Measurements from ENCODE around the gene TEAD4. TPM values are rescaled to one million over a fixed set of nuclear protein-coding genes. Genes with fewer than 3 reads are reported as not detected.

Gene TEAD4
- total and polyA plus RNA-seq, 10 donors = 5.1 to 24.2 (median 17.4) TPM

DNA sequence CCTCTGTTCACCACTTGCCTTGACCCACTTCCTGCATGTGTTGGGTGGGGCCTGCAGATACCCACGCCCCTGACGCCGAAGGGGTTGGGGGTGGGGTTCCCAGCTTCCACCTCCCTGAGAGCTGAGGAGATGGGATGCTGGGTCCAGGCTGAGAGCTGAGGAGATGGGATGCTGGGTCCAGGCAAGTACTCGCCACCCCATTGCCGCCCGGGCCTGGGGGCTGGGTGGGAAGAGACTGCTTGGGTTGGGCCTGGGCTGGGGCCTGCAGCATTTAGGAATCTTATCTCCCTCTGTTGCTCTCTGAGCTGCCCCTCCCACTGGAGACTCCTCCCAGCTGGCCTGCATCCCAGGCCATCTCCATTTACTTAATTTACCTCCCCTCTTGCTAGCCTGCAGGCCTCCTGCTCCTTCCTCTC, 17.4 kb downstream of the TEAD4 start:
- peaks cover 0 to 12% (median 0%) of the 10 kb centered on the region in 6 donors for H3K36me3 ChIP-seq
- intact Hi-C loops (cut with DNase I; ENCODE audit: low total_unique reads) = no loop called here
- peaks cover 0 to 18% (median 0%) of the 10 kb centered on the region in 6 donors for H3K4me1 ChIP-seq
- H3K4me3 ChIP-seq = no peak overlapping the region
- no peak for TF ChIP-seq POLR2AphosphoS5 (IDR thresholded peaks at IDR 0.05)
- TF ChIP-seq, protein P1, sequence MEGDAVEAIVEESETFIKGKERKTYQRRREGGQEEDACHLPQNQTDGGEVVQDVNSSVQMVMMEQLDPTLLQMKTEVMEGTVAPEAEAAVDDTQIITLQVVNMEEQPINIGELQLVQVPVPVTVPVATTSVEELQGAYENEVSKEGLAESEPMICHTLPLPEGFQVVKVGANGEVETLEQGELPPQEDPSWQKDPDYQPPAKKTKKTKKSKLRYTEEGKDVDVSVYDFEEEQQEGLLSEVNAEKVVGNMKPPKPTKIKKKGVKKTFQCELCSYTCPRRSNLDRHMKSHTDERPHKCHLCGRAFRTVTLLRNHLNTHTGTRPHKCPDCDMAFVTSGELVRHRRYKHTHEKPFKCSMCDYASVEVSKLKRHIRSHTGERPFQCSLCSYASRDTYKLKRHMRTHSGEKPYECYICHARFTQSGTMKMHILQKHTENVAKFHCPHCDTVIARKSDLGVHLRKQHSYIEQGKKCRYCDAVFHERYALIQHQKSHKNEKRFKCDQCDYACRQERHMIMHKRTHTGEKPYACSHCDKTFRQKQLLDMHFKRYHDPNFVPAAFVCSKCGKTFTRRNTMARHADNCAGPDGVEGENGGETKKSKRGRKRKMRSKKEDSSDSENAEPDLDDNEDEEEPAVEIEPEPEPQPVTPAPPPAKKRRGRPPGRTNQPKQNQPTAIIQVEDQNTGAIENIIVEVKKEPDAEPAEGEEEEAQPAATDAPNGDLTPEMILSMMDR (IDR thresholded peaks at IDR 0.05 in 8 of 11, conservative IDR thresholded peaks at IDR 0.05 in 3 of 11) = no peak
- TF ChIP-seq POLR2A (IDR thresholded peaks at IDR 0.05) = no peak
- WGBS, 5 donors = 64 to 94% (median 70%) methylated on average over 2 to 6 of the region's 6 CpGs
- H3K27me3 ChIP-seq (replicated peaks in 1 of 7) = no peaks in the 10 kb centered on the region
- H3K27ac ChIP-seq = no peak overlapping the region
- DNase-seq = no peak
- H3K9me3 ChIP-seq = no peaks in the 10 kb centered on the region

DNA sequence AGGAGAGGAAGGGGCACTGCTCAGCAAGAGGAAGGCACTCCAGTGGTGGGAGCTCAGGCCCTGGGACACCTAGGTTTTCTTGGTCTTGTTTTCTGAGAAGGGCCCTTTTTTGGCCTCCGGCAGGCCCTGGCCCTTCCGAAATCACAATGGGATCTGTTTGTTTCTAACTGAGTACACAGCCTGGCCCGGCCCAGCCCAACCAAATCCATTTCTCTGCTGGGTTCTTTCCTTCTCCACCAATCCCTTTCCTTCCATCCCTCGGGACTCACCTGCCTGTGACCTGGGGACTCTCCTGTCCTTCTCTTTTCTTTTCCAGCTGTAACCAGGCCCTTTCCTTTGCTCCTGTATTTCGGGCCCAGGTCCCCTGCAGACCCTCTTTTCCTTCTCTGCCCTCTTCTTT, 18.6 kb downstream of the TEAD4 start:
- Histone ChIP-seq H3K4me3 (no peak overlapping the region), H3K9me3 (no peaks in the 10 kb centered on the region), H3K4me1 (peaks cover 0 to 18% (median 0%) of the 10 kb centered on the region in 6 donors), H3K36me3 (peaks cover 0 to 16% (median 0%) of the 10 kb centered on the region in 6 donors), H3K27ac (no peak overlapping the region), H3K27me3 (replicated peaks in 1 of 7) (no peaks in the 10 kb centered on the region)
- TF ChIP-seq, protein P1 (IDR thresholded peaks at IDR 0.05 in 8 of 11, conservative IDR thresholded peaks at IDR 0.05 in 3 of 11) = no peak
- TF ChIP-seq POLR2AphosphoS5 (IDR thresholded peaks at IDR 0.05) = no peak
- intact Hi-C loops (cut with DNase I; ENCODE audit: low total_unique reads) = no loop called here
- 87 to 92% (median 91%) methylated on average over 5 of the region's 5 CpGs for WGBS, 5 donors
- no peak for DNase-seq

DNA sequence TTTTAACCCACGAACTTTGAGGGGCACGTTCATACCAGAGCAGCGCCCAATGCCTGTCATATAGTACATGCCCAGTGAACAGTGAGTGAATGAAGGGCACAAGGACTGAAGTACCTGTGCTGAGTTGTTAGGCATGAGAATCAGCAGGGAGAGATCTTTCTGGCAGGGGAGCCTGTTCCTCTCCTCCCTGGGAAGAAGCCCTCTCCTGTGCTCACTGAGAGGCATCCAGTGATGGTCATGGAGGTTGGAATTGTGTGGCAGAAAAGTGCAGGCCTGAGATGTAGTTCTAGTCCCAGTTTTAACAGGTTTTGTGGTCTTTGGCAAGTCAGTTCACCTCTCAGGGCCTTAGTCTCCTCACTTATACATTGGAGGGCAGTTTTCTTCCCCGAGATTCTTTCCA, 20.6 kb downstream of the TEAD4 start:
- WGBS, 5 donors = 71 to 90% (median 85%) methylated on average over 4 of the region's 4 CpGs
- no peak for DNase-seq
- no peaks in the 10 kb centered on the region for H3K27me3 ChIP-seq (replicated peaks in 1 of 7)
- no peaks in the 10 kb centered on the region for H3K9me3 ChIP-seq
- H3K4me1 ChIP-seq = peaks cover 0 to 7% (median 0%) of the 10 kb centered on the region in 6 donors
- no peak overlapping the region for H3K27ac ChIP-seq
- peaks cover 0 to 17% (median 0%) of the 10 kb centered on the region in 6 donors for H3K36me3 ChIP-seq
- H3K4me3 ChIP-seq = no peak overlapping the region
- TF ChIP-seq, protein P1 (IDR thresholded peaks at IDR 0.05 in 8 of 11, conservative IDR thresholded peaks at IDR 0.05 in 3 of 11) = no peak
- TF ChIP-seq POLR2AphosphoS5 (IDR thresholded peaks at IDR 0.05) (no peak), POLR2A (IDR thresholded peaks at IDR 0.05) (no peak)
- intact Hi-C loops (cut with DNase I; ENCODE audit: low total_unique reads) = no loop called here

DNA sequence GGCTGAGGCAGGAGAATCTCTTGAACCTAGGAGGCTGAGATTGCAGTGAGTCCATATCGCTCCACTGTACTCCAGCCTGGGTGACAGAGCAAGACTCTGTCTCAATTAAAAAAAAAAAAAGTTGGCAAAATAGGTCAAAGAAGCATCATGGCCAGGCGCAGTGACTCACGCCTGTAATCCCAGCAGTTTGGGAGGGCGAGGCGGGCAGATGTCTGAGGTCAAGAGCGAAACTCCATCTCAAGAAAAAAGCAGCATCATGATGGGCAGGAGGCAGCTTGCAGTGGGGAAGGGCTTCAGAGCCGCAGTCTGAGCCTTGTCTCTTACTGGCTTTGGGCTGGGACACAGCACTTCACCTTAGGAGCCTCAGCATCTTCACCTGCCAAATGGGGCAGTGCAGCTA, 21.4 kb downstream of the TEAD4 start:
- DNase-seq = no peak
- peaks cover 0 to 6% (median 0%) of the 10 kb centered on the region in 6 donors for H3K4me1 ChIP-seq
- H3K4me3 ChIP-seq = no peak overlapping the region
- 79 to 92% (median 82%) methylated on average over 7 of the region's 7 CpGs for WGBS, 5 donors
- intact Hi-C loops (cut with DNase I; ENCODE audit: low total_unique reads) = no loop called here
- H3K9me3 ChIP-seq = no peaks in the 10 kb centered on the region
- TF ChIP-seq POLR2AphosphoS5 (IDR thresholded peaks at IDR 0.05) = no peak
- TF ChIP-seq, protein P1 (IDR thresholded peaks at IDR 0.05 in 8 of 11, conservative IDR thresholded peaks at IDR 0.05 in 3 of 11) = no peak
- no peaks in the 10 kb centered on the region for H3K27me3 ChIP-seq (replicated peaks in 1 of 7)
- H3K27ac ChIP-seq = no peak overlapping the region
- H3K36me3 ChIP-seq = peaks cover 0 to 17% (median 0%) of the 10 kb centered on the region in 6 donors

All from spleen (tissue), 11 donors.